T-helper 17 cell (primary cell): ENCODE measurements around the gene FAM117A. TPM values are rescaled to one million over a fixed set of nuclear protein-coding genes. Genes with fewer than 3 reads are reported as not detected.

Source experiments
- total RNA-seq, 4 donors: library from RNA in 2 of 4; stranded (reverse) in 2 of 4; gene quantifications; one replicate each; pipeline ENCODE4 v1.2.3 and lab custom pipeline; 2022 to 2026

Gene FAM117A
- total RNA-seq, 2 donors from 2014 or later: 58.9 to 68.6 TPM

Other genes starting within 250 kb of the FAM117A start
- gene NXPH3, start 188.3 kb downstream of the FAM117A start, total RNA-seq: not detected
- gene SPOP, start 86.0 kb downstream of the FAM117A start, total RNA-seq: 10 to 100 TPM; 46.8 to 52.7 TPM
- gene SLC35B1, start 56.2 kb downstream of the FAM117A start, total RNA-seq: 10 to 100 TPM; 63.8 to 66.8 TPM
- 100 to 1,000 TPM; 191 to 201 TPM for gene KAT7, start 24.6 kb upstream of the FAM117A start, total RNA-seq
- not detected for gene TAC4, start 83.9 kb upstream of the FAM117A start, total RNA-seq
- under 1 TPM in 1 of 2 donors, not detected in 1; 0.68 TPM for gene DLX4, start 205.1 kb upstream of the FAM117A start, total RNA-seq
- not detected for gene DLX3, start 231.1 kb upstream of the FAM117A start, total RNA-seq